Left lobe of liver (tissue), 2 donors: ENCODE results near the gene NR0B2. TPM values are rescaled to one million over a fixed set of nuclear protein-coding genes. Genes with fewer than 3 reads are reported as not detected.
A peak's percentile ranks its signal among the peaks of the same experiment; 100 is the strongest.
"Not testable (repeated sequence)": the region's sequence is repeated elsewhere in the genome, so short reads cannot be mapped to it uniquely, and the experiment has no call there.

Source experiments
- ATAC-seq: fragments of 200-7000 bp; cut with Tn5 transposase; one replicate; pipeline ENCODE4 v1.9.1; 2020; ENCODE audit warnings: mild to moderate bottlenecking, moderate library complexity
- DNase-seq: peaks from one replicate; pipeline ENCODE4 v3.0.0-alpha.2; 2020; ENCODE audit warnings: low spot score
- total RNA-seq: library from RNA; stranded (reverse); gene quantifications from one replicate; pipeline ENCODE4 v1.2.1, GENCODE V29; 2021
- donor health status: DM: no; HTN: no; CAD: no; lungs with moderate emphysema.
- donor health status: DM: no; HTN: yes; CAD: no.

The NR0B2 gene
- total RNA-seq, 1 donor from 2014 or later: 79.2 TPM

DNA sequence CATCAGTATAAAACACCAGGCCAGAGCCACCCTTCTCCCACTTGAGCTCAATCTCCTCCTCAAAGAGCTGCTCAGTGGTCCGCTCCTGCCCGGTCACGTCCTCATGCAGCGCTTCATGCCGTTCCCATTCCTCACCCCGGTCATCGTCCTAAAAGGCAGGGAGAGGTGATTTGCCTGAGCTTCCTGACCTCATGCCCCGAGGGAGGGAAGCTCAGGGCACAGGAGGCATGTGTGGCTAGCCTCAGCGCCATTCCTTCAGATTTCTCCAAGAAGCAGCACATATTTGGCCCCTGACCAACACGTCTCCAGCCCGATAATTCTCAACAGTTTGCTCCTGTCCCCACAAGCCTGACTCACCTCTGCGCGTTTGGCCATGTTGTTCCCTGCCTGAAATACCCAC is 19.5 kb downstream of the NR0B2 start:
- DNase-seq (no peak), ATAC-seq (no peak)

- no peak for DNase-seq
Observed at GRCh38 chr1:26890467-26890796, 23.3 kb downstream of the NR0B2 start.

GRCh38 chr1:26889551-26890466 is 24.0 kb downstream of the NR0B2 start, which contains the start of gene GPN2:
GPN2 (minus strand) TSS chr1:26890283; CDS start chr1:26890096, 187 bp downstream.
- DNase-seq: peak; percentile 85
- ATAC-seq: peak; percentile 94

More at GRCh38 chr1:26890467-26890796, 23.3 kb downstream of the NR0B2 start:
- ATAC-seq: peak; percentile 46

GRCh38 chr1:26888231-26888630 is 25.5 kb downstream of the NR0B2 start:
- DNase-seq (no peak), ATAC-seq (no peak)

- no peak for ATAC-seq
- DNase-seq: no peak
Observed at GRCh38 chr1:26887125-26887524, 26.6 kb downstream of the NR0B2 start.

- ATAC-seq (no peak), DNase-seq (no peak)
Observed at GRCh38 chr1:26882696-26883463, 30.9 kb downstream of the NR0B2 start.

DNA sequence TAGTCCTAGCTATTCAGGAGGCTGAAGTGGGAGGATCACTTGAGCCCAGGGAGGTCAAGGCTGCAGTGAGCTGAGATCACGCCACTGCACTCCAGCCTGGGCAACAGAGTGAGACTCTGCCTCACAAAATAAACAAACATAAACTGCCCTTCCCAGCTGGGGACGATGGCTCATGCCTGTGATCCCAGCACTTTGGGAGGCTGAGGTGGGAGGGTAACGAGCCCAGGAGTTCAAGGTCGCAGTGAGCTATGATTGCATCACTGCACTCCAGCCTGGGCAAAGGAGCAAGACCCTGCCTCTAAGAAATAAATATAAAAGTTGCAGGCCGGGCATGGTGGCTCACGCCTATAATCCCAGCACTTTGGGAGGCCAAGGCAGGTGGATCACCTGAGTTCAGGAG is 32.2 kb downstream of the NR0B2 start:
- DNase-seq: not testable (repeated sequence)
- ATAC-seq: peak; percentile 18

- ATAC-seq (no peak), DNase-seq (no peak)
Observed at GRCh38 chr1:26879793-26880192, 34.0 kb downstream of the NR0B2 start.

GRCh38 chr1:26877326-26877725 is 36.4 kb downstream of the NR0B2 start:
- ATAC-seq (no peak), DNase-seq (no peak)

- DNase-seq (no peak), ATAC-seq (no peak)
Observed at GRCh38 chr1:26874896-26875295, 38.9 kb downstream of the NR0B2 start.

- not testable (repeated sequence) for DNase-seq, ATAC-seq
Observed at GRCh38 chr1:26873097-26873496, 40.7 kb downstream of the NR0B2 start.

DNA sequence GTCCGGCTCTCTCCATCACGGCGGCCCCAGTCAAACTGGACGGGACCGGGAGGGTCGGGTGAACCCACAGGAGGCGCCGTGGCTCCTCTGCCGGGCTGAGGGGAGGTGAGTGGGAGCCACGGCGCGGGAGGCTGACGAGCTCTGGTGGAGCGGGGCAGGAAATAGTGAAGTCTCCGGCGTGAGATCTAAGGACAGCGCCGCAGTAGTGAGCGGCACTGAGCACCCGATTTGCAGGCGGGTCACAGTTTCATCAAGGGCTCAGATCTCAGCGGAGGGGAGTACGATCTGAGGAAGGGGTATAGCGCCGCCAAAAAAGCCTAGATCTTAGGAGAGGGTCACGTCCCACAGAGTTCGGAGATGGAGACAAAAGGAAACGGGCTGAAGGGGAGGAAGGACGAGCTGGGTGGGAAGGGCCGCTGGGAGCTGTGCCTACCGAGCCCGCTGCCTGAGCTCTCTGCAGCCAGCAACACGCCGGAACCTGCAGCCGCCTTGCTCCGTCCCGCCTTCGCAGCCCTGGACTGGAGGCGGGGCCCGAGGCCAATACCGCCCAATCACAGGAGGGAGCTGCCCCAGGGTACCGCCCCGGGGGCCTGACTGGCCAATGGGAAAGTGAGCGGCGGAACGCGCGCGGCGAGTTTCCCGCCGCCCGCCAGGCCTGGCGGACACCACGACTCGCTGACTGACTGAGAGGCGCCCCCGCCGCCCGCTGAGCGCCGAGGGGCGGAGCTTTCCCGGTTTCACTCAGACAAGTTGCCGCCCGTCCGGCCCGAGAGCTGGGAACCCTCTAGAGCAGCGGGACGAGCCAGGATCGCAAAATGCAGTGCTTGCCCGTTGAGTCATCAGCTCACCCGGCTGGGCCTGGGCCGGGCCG is 48.9 kb downstream of the NR0B2 start:
- ATAC-seq (peak; percentile 96), DNase-seq (peak; percentile 98)

DNA sequence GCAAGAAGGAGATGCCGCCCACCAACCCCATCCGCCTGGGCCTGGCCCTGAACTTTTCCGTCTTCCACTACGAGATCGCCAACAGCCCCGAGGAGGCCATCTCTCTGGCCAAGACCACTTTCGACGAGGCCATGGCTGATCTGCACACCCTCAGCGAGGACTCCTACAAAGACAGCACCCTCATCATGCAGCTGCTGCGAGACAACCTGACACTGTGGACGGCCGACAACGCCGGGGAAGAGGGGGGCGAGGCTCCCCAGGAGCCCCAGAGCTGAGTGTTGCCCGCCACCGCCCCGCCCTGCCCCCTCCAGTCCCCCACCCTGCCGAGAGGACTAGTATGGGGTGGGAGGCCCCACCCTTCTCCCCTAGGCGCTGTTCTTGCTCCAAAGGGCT is 50.1 kb downstream of the NR0B2 start:
- DNase-seq: no peak
- no peak for ATAC-seq

DNA sequence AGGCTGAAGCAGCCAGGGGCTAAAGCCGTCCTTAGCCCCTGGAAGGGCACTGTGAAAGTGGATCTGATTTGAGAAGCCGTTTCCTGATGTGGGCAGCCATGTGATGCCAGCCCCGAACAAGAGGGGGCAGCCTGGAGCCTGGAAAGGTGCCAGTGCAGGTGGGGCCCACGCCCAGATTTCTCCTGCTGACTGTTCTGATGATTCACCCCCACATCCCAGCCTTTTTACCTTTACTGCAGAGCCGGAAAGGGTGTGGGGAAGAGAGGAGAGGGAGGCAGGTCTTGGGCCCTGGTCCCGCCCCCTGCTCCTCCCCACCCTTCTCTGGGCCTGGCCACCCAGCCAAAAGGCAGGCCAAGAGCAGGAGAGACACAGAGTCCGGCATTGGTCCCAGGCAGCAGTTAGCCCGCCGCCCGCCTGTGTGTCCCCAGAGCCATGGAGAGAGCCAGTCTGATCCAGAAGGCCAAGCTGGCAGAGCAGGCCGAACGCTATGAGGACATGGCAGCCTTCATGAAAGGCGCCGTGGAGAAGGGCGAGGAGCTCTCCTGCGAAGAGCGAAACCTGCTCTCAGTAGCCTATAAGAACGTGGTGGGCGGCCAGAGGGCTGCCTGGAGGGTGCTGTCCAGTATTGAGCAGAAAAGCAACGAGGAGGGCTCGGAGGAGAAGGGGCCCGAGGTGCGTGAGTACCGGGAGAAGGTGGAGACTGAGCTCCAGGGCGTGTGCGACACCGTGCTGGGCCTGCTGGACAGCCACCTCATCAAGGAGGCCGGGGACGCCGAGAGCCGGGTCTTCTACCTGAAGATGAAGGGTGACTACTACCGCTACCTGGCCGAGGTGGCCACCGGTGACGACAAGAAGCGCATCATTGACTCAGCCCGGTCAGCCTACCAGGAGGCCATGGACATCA is 50.7 kb downstream of the NR0B2 start, which contains the start of gene SFN:
Gene SFN, plus strand, starts transcription at position 369 of the 904 bp plus-strand sequence. Its CDS starts 64 bp downstream, at position 433.
- ATAC-seq (no peak), DNase-seq (no peak)

DNA sequence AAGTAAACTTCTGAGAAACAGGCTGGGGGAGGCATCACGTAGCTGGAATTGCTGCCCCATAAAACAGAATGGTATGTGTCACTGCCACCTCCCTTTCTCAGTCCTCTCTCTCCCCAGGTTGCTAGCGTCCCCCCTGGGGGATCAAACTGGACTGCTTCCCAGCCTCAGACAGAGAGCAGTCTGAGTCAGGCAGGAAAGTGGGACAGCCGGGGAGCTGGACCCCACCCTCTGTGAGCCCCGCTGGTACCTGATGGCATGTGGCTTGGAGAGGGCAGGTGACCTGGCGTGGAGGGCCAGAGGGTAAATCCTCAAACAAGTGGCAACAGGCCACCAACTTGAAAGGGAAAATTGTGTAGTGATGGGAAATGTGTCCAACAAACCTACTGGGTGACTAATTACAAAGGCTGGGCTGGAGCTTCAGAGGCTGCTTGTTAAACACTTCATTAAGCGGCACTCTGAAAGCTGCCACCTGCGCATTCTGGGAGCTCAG is 51.8 kb downstream of the NR0B2 start:
- ATAC-seq: no peak
- DNase-seq: no peak
